ENCODE results near the gene TSPAN3.

Gene TSPAN3

GRCh38 chr15:77085297-77085696 lies 14.4 kb upstream of the TSPAN3 start:
- no peak for DNase-seq (ENCODE audit: low read depth in 4 of 4, low spot score in 1 of 4)

DNA sequence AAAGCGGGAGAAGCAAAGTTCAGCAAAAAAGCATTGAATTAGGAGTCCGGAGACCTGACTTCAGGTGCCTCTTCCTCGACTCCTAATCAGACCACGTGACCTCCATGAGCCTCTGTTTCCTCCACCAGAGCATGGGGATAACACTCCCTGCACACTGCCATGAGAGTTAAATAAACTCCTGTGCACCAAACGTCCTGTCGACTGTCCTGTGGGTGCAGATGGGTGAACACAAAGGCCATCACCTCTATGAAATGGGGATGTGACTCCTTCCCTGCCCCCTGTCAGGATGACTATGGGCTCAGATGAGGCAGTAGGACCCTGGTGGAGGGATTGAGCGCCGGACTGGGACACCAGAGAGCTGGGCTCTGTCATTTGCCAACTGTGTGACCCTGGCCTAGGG lies 13.5 kb upstream of the TSPAN3 start:
- no peak for DNase-seq (ENCODE audit: low read depth in 4 of 4, low spot score in 1 of 4)

DNA sequence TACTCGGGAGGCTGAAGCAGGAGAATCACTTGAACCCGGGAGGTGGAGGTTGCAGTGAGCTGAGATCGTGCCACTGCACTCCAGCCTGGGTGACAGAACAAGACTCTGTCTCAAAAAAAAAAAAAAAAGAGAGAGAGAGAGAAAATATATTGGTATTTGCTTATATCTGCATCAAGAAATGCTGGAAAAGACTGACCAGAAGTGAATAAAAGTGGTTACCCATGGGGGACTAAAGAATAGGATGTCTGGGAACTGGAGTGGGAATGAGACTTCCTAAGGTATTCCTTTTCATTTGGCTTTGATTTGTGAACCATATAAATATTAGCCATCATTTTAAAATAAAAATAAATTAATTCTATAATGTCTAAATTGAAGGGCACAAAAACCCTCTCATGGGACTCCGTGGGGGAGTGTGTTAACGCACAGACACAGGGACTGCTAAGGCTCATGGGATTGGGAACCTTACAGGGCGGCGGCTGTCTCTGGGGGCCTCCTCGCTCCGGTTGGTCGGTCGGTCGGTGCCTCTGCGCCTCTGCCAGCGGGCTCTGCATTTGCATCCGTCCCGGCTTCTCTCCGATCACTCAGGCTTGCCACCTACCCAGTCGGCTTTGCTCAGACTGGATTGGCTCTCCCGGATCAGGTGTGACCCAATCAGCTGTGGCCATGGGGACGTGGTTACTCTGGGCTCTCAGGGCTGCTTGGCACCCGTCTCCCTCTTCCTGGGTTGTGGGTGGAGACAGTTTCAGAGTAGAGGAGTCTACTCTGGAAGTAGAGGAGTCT lies 12.7 kb upstream of the TSPAN3 start:
- peak in 2 of 4 experiments; percentile 45 to 49 for DNase-seq (ENCODE audit: low read depth in 4 of 4, low spot score in 1 of 4)

DNA sequence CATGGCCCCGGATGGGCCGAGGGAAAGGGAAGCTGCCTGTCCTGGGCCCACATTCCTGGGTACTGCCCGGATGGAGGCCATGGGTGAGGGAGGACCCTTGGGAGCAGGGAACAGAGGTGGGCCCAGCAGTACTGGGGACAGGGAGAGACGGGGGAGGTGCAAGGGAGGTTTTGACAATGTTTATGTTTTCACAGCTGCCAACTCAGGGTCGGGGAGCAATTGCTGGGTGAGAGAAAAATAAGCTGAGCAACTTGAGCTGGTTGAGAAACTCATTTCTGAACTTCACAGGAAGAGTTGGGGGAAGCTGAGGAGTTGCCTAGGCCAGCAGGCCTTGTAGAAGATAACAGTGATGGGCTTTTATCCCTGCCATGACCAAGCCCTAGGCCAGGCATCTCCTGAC lies 11.1 kb upstream of the TSPAN3 start:
- DNase-seq (ENCODE audit: low read depth in 4 of 4, low spot score in 1 of 4) = no peak

- no peak for DNase-seq (ENCODE audit: low read depth in 4 of 4, low spot score in 1 of 4)
These were observed 5.5 kb upstream of the TSPAN3 start for GRCh38 chr15:77076323-77076915.

DNA sequence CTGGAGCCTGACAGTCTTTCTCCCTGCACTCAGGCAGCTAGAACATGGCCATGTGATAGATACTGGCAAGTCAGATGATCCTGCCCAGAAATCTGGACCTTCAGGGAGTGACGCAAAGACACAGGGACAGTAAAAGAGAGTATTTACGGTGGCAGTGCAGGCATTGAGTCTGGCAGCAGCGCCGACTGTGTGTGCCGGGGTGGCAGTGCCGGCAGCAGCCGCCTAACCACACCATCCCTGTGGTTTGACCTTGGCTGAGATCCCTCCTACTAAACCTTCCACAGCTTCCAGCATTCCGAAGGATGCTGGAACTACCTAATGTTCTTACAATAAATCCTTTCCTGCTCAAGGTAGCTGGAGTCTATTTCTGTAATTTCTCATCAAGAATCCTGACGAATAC lies 4.6 kb upstream of the TSPAN3 start:
- DNase-seq (ENCODE audit: low read depth in 4 of 4, low spot score in 1 of 4) = no peak

GRCh38 chr15:77074350-77074749 lies 3.4 kb upstream of the TSPAN3 start:
- no peak for DNase-seq (ENCODE audit: low read depth in 4 of 4, low spot score in 1 of 4)

GRCh38 chr15:77071305-77072223 lies 655 bp upstream of the TSPAN3 start:
- no peak for DNase-seq (ENCODE audit: low read depth in 4 of 4, low spot score in 1 of 4)

DNA sequence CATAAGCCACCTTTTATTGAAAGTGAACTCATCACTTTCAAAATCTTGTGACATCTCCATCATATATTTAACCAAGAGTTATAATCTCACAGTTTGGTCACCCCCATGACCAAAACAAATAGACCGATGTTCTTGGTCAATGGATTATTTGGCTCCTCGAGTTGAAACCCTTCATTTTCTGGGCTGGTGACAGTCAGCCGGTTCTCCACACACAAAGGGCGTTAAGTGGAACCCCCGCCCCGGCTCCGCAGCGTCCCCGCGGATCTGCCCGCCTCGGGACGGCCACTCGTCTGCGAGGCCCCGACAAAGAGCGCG lies 772 bp downstream of the TSPAN3 start:
- no peak for DNase-seq (ENCODE audit: low read depth in 4 of 4, low spot score in 1 of 4)

DNA sequence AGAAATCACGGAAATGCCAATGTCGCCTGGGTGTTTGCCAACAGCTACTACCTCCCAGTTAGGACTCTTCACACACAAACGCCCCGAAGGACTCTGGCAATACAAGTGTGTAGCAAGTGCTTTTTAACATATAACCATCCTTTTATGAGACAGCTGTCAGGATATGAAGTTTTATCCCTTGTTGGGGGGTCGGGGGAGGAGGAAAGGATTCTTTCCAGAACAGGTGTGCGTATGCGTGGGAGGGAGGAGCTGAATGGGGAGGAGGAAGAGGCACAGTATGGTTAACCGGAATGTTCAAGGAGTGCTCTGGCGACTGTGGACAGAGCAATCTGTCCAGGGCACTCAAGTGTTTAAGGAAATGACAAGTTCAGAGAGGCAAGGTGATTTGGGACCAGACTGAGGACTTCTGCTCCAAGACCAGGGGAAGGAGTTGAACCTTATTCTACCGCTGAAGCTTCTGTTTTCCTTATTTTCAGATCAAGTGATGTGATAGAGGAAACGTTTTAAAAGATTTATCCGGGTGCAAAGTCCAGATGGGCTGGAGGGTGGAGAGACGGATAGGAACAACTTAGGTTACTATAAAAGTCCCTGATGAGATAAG lies 1.3 kb downstream of the TSPAN3 start:
- no peak for DNase-seq (ENCODE audit: low read depth in 4 of 4, low spot score in 1 of 4)

GRCh38 chr15:77068633-77069032 lies 2.3 kb downstream of the TSPAN3 start:
- DNase-seq (ENCODE audit: low read depth in 4 of 4, low spot score in 1 of 4) = no peak

GRCh38 chr15:77067691-77068367 lies 3.1 kb downstream of the TSPAN3 start:
- DNase-seq (ENCODE audit: low read depth in 4 of 4, low spot score in 1 of 4) = no peak

- DNase-seq (ENCODE audit: low read depth in 4 of 4, low spot score in 1 of 4) = no peak
These were observed 3.8 kb downstream of the TSPAN3 start for GRCh38 chr15:77066971-77067690.

DNA sequence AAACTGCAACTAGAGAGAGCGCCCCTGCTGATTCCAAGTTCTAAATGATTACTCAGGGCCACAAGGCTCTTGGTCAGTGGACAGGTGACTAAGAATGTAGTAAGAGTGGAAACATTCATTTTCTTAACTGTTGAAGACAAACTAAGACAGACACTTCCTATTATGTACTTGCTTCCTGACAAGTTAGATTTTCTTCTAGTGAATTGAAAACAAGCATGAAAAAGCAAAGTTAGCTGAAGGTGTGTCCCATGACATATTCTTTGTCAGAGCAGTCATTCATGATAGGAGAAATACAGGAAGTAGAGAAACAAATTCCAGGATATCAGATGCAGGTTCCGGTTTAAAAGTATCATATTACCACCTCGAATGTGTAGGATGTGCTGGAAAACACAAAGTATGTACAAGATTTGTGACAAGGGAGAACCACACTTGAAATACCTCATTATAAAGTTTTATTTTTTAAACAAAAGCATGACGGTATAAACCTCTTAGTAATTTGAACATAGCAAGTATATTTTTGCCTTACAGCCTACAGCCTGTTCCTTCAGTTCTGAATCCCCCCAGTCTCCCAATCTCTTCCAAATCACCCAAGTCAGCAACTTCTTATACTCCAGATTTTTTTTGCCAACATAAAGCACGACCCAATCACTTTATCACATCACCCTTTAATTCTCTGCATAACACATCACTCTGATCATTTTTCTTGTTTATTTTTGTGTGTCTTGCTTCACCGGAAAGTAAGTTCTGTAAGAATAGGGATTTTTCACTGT lies 6.2 kb downstream of the TSPAN3 start:
- no peak for DNase-seq (ENCODE audit: low read depth in 4 of 4, low spot score in 1 of 4)

GRCh38 chr15:77064063-77064462 lies 6.8 kb downstream of the TSPAN3 start:
- DNase-seq (ENCODE audit: low read depth in 4 of 4, low spot score in 1 of 4) = no peak

- DNase-seq (ENCODE audit: low read depth in 4 of 4, low spot score in 1 of 4) = no peak
These were observed 7.7 kb downstream of the TSPAN3 start for GRCh38 chr15:77063249-77063648.

GRCh38 chr15:77060546-77060945 lies 10.4 kb downstream of the TSPAN3 start:
- DNase-seq (ENCODE audit: low read depth in 4 of 4, low spot score in 1 of 4) = no peak

DNA sequence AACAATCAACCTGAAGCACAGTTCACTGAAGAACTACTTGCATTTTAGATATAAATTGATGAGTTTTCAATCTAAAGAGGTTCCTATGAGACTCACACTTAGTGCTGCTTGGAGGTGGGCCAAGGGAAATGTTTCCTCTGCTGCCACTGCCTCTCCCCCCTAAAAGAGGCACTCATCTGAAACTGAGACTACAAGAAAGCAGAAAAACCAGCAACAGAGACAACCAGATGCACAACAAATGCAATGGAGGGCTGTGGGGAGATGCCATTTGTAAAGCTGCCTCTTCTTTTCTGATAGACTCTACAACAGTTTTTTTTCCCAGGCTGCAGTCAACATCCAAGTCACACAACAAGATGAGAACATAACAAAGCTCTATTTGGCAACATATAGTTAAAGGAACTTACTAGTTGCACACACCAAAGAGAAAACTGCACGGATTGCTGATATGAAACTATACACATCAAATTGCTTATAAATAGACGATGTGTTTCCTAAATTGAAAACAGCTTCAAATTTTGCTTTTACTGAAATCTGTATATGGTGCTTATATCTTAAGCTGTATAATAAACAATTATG lies 11.0 kb downstream of the TSPAN3 start:
- DNase-seq (ENCODE audit: low read depth in 4 of 4, low spot score in 1 of 4) = no peak

DNA sequence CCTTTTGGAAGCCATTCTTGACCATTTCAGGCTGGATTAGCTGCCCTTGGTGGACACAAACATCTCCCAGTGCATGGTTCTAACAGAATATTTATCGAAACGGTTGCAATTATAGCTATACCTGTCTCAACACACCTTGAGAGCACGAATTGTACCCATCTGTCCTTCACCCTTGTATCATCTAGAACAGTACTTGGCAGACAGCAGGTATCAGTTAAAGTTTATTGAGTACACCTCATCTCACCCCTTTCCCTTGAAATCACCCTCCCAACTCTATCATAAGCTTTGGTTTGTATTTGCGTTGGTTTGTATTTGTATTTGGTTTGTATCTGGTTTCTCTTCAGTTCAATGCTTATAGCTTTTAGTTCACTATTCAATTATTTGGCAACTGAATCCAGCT lies 12.4 kb downstream of the TSPAN3 start:
- DNase-seq (ENCODE audit: low read depth in 4 of 4, low spot score in 1 of 4) = no peak

All from stimulated activated CD4-positive, alpha-beta T cell treated with anti-CD3 and anti-CD28 coated beads, Interleukin-1b, Interleukin-23, amount 100 ng/mL, for 24 hours (primary cell).